GM23248 (cell line): ENCODE results near the gene HM13.

Experiments used
- EZH2 ChIP-seq: fragments of 200-600 bp; sonication (generic); IDR thresholded peaks from 2 replicates; pipeline ENCODE4 v1.6.1; 2018; ENCODE audit warnings: antibody characterized with exemption, mild to moderate bottlenecking; ENCODE audit not compliant: insufficient read depth, poor library complexity, severe bottlenecking
- EZH2phosphoT487 ChIP-seq: fragments of 200-600 bp; sonication (generic); IDR thresholded peaks from 2 replicates; pipeline ENCODE4 v1.6.1; 2018; ENCODE audit warnings: antibody characterized with exemption, moderate library complexity, mild to moderate bottlenecking, low read depth; ENCODE audit not compliant: insufficient read depth

DNA sequence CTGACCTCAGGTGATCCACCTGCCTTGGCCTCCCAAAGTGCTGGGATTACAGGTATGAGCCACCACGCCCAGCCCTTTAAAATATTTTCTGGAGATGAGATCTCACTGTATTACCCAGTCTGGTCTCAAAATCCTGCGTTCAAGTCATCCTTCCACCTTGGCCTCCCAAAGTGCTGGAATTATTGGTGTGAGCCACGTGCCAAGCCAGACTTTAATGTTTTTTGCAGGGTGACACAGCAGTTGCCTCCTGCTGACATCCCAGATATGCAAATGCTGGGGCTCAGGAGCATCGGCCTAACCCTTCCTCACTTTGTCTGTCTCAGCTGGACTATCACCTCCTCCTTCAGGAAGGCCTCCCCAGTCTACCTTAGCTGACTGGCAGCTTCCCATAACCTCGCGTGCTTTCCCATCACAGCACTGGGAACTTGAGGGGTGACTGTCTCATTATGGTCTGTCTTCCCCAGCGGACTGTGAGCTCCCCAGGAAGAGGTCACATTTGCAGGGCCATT is 76.5 kb downstream of the HM13 start:
- no peak for TF ChIP-seq EZH2phosphoT487
- no peak for TF ChIP-seq EZH2
